Right hindlimb (tissue), 1 donor: ENCODE data around the gene PGAM5.
"Not testable (repeated sequence)": the region's sequence is repeated elsewhere in the genome, so short reads cannot be mapped to it uniquely, and the experiment has no call there.

Experiments
- DNase-seq: peaks from one replicate; pipeline ENCODE4 v3.0.0-alpha.2; 2018

Gene PGAM5

DNA sequence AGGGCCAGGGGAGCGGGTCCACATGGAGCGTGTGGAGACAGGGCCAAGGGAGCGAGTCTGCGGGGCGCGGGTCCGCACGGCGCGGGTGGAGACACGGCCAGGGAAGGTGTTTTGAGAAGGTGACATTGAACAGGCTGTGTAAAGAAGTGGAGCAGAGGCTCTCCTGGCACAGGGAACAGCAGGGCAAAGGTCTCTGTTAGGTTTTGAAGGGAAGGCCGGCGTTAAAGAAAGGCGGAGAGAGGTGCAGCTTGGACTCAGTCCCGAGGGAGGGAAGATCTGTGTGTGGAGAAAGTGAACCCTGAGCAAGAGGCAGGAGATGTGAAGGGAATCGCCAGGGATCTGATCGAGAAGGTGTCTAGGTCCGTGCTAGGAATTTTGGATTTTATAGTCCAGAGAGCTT, 21.4 kb upstream of the PGAM5 start:
- DNase-seq: no peak

DNA sequence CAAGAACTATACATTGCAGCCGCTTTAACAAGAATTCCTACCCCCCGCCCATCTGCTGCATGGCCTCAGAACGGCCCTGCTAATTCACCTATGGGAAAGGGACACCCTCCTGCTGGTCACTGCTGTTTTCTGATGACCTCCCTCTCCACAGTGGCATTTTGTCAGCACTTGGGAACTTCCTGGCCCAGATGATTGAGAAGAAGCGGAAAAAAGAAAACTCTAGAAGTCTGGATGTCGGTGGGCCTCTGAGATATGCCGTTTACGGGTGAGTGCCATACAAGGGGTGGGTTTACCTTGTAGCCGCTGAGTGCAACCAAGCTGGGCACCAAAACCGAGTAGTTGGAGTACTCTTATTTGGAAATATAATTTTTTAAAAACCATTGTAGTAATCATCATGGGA, 20.5 kb upstream of the PGAM5 start:
- no peak for DNase-seq

DNA sequence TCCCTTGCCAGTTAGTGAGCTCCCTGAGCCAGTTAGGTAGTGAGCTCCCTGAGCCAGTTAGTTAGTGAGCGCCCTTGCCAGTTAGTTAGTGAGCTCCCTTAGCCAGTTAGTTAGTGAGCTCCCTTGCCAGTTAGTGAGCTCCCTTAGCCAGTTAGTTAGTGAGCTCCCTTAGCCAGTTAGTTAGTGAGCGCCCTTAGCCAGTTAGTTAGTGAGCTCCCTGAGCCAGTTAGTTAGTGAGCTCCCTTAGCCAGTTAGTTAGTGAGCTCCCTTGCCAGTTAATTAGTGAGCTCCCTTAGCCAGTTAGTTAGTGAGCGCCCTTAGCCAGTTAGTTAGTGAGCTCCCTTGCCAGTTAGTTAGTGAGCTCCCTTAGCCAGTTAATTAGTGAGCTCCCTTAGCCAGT, 18.6 kb upstream of the PGAM5 start:
- not testable (repeated sequence) for DNase-seq

DNA sequence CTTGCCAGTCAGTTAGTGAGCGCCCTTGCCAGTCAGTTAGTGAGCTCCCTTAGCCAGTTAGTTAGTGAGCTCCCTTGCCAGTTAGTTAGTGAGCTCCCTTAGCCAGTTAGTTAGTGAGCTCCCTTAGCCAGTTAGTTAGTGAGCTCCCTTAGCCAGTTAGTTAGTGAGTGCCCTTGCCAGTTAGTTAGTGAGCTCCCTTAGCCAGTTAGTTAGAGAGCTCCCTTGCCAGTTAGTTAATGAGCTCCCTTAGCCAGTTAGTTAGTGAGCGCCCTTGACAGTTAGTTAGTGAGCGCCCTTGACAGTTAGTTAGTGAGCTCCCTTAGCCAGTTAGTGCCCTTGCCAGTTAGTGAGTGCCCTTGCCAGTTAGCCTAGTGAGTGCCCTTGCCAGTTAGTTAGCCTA, 15.8 kb upstream of the PGAM5 start:
- not testable (repeated sequence) for DNase-seq

DNA sequence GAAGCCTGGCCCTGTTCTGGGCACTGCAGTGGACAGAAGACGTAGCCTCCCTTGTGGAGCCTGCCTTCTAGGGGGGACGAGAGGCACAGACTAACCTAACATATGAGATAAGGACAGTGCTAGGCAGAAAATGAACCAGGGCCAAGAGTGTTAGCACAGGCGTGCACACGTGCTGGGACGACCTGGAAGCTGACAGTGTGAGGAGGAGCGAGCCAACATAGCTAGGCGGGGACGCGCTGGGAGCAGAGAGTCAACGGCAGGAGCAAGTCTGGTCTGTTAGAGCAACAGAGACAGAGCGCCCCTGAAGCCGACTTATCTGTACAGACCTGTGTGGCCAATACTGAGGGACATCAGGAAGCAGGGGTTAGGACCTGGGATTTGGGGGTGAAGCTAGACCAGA, 15.2 kb upstream of the PGAM5 start:
- DNase-seq: no peak

DNA sequence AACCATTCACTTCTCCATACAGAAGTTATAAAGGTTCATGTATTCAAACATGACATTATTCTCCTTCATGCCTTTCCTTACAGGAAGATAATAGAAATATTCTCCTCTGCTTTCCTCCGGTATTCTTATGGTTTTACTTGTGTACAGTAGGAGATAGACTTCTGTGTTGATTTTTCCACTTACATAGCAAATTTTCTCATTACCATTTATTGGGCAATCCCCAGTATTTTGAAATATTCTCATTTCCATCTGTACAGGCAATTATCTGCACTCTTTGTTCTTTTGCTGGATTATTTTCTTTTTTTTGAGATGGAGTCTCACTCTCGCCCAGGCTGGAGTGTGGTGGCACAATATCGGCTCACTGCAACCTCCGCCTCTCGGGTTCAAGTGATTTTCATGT, 12.3 kb upstream of the PGAM5 start:
- no peak for DNase-seq

DNA sequence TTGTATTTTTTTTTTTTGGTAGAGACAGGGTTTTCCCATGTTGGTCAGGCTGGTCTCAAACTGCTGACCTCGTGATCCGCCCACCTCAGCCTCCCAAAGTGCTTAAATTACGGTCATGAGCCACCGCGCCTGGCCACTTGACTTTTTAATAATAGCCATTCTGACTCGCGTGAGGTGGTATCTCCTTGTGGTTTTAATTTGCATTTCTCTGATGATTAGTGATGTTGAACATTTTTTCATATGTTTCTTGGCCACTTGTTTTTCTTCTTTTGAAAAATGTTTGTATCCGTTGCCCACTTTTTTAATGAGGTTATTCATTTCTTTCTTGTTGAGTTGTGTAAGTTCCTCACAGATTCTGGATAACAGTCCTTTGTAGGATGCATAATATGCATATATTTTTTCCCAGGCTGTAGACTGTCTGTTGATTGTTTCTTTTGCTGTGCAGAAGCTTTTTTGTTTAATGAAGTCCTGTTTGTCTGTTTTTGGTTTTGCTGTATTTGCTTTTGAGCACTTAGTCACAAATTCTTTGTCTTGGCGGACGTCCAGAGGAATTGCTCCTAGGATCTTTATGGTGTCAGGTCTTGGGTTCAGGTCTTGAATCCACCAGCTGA, 10.3 kb upstream of the PGAM5 start:
- DNase-seq: no peak

DNA sequence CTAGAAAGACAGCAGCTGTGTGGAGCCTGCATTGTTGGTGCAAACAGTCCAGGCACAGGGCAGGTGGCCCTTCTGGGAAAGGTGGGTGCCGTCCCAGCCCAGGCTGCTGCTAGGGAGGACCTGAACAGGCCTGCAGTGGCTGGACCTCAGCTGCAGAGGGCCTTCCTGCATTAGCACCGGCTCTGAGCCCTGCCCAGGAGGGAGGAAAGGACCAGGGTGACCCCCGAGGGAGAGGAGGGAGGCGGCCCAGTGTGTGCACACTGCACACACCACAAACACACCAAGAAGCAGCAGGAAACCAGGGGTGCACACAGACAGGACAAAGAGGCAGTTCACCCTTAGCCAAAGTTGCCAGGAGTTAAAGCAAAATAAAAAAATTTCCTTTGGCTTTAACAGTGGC, 8.0 kb upstream of the PGAM5 start:
- DNase-seq: no peak

DNA sequence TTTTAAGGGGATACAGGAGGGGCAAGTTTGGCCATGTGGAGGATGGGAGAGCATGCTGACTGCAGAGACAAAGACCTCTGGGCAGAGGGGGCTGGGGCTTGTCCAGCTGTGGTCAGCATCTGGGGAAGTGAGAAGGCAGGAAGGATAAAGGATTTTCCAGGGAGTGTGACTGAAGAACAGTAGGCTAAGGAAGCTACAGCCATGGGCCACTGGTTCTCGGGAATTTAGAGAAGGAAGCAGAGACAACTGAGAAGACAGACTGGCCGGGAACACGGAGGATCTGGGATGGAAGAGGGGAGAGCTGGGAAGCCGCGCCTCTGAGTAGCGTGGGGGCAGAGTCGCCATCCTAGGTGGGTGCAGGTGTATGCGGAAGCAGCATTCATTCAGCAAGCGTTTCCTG, 7.0 kb upstream of the PGAM5 start:
- DNase-seq: no peak

DNA sequence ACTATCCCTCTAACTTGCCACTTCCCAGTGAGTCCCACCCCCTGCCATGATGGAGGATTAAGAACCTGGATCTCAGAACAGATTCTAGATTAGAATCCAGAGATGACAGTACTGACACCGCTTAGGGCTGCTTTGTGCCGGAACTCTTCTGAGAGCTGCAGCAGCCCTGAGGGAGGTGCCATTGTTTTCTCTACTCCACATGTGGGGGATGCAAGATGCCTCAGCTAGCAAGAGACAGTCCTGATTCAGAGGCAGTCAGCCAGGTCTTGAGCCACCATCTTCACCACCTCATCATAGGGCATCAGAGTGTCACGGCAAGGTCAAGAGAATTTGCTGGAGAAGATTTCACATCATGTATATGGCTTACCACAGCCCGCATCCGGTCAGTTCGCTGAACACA, 3.4 kb upstream of the PGAM5 start:
- no peak for DNase-seq

DNA sequence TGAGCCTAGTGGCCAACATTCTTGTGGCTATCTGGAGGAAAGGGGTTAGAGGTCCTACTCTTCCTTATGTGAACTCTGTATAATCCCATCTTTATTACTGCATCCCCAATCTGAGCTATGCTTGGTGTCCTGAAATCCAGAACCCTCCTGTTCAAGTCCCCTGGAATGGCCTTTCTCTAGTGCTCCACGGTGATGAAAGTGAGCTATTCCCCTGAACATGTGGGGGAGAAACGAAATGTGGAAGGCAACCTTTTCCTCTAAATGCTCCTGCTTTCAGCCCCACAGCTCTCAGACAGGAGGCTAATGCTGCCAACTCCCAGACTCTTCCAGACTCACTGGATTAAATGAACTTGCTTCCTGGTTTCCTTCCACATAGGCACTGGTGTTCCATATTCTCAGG, 2.5 kb upstream of the PGAM5 start:
- DNase-seq: no peak

DNA sequence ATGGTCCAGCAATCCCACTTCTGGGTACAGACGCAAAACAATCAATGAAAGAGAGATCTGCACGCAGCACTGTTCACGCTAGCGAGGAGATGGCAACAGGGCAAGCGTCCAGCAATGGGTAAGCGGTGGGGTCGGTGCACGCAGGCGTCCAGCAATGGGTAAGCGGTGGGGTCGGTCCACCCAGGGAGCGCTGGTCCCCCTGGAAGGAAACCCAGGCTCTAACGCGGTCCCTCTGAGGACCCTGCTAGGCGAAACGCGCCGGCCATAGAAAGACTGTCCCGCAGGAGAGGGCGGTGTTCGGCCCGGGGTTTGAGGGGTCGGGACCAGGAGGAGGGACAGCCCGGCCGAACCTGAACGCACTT, 618 bp upstream of the PGAM5 start:
- no peak for DNase-seq

DNA sequence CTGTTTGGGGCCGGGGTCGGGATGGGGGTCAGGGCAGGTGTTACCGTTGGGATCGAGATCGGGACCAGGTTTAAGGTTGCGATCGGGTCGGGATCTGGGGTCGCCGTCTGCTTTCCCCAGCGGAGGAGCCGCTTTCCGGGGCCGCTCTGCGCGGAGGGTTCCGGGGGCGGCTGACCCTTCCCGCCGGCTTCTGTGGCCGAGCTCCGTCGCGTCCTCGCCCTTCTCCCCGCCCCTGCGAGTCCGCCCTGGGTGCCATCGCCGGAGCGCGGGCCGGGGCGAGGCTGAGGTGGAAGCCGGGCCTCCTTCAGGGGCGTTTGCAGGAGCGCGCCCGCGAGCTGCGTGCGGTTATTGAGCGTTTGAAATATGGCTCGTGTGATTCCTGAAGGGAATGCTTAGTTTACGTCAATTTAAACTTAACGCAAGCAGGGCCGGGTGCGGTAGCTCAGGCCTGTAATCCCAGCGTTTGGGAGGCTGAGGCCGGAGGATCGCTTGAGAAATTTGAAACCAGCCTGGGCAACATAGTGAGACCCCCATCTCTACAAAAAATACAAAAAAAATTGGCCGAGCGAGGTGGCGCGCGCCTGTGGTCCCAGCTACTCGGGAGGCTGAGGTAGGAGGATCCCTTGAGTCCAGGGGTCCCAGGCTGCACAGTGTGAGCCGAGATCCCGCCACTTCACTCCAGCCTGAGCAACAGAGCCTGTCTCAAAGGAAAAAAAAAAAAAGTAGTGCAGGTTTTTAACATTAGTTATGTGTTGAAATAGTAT, 620 bp downstream of the PGAM5 start:
- DNase-seq: no peak

DNA sequence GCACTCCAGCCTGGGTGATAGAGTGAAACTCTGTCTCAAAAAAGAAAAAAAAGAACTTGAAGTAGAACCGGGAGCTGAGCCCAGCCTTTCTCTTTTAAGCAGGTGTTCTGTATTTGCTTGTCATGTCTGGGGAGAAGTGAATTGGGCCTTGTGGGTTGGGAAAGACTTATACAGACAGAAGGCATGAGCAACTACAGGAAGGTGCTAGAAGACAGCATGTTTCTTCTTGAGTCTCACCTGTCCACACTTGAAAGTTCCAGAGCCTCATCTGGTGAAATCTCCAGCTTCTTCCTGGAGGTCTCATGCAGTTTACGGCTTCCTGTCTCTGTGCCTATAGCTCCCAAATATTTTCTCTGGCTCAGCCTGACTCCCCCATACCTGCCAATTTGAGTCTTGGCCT, 2.5 kb downstream of the PGAM5 start:
- no peak for DNase-seq

DNA sequence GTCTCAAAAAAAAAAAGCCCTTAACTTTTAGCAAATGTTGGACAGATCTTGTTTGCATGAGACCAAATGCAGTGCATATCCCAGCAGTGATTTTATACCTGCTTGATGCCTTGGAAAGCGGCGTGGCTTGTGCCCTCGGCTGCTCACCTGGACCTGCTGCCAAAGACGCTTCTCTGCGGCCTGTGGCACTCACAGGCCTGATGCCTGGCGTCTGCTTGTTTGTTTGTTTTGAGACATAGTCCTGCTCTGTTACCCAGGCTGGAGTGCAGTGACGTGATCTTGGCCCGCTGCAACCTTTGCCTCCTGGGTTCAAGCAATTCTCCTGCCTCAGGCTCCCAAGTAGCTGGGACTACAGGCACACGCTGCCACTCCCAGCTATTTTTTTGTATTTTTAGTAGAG, 5.2 kb downstream of the PGAM5 start:
- DNase-seq: no peak

DNA sequence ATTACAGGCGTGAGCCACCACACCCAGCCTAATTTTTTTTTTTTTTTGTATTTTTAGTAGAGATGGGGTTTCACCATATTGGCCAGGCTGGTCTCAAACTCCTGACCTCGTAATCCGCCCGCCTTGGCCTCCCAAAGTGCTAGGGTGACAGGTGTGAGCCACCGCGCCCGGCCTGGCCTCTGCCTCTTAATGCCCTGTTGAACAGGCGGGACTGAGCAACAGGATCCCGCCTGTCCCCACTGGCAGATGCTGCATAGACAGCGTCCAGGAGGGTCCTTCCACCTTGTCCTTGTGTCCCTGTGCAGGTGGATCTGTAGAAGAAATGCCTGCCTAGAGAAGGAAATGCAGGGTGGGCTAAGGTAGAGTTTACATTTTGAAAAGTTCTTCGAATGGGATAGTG, 5.7 kb downstream of the PGAM5 start:
- no peak for DNase-seq

DNA sequence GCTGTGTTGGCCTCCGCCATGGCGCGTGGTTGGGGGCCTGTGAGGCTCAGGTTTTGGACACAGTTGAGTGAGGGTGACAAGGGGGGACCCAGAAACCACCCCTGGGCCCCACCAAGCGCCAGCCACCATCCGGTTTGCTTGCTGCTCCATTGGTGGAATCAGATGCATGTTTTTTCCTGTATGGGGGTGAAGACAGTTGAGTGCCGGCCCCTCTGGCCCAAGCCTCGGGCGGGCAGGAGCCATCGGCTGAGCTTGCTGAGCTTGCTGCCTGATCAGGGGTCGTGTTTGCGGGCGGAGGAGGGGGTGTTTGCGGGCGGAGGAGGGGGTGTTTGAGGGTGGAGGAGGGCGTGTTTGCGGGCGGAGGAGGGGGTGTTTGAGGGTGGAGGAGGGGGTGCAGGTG, 6.4 kb downstream of the PGAM5 start:
- DNase-seq: no peak

DNA sequence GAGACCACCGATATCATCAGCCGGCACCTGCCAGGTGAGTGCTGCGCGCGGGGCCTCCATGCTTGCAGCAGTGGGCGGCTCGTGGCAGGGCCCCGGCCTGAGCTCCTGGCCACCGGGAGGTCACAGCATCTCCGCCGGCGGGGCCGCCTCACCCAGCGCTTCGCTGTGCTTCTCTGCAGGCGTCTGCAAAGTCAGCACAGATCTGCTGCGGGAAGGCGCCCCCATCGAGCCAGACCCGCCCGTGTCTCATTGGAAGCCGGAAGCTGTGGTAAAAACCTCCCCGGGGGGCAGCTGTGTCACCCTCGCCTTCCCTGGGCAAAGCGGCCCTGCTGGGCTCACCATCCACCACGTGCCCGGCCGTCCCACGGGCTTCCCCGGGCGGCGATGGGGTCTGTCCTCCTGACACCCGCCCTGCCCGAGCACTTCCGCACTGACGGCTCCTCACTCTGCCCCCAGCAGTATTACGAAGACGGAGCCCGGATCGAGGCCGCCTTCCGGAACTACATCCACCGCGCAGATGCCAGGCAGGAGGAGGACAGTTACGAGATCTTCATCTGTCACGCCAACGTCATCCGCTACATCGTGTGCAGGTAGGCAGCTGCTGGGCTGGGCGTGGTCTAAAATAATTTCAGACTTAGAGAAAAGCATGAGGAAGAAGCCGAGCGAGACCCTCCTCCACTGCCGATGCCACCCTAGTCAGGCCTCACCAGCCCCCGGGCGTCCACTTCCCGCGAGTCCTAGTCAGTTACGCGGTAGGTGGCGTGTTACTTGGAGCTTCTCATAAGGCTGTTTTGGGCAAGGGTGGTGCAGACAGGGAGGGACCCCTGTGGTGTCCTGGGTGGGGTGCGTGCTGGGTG, 7.1 kb downstream of the PGAM5 start:
- no peak for DNase-seq

DNA sequence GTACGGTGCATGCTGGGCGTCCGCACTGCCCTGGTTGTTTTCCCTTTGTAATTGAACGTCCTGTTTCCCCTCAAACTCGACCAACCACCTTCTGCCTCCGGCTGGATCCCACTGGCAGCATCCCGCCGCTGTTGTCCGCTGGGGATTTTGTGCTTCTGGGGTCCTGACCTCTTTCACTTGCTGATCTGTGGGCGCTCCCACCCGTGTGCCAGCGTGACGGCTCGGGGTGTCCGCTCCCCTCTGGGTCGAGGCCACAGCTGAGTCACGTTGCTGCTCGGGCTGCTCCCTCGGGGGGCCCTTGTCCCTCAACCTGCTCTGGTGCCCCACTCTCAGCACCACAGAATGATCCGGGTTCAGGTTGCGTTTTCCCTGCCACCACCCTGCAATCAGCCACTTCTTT, 8.0 kb downstream of the PGAM5 start:
- DNase-seq: no peak

DNA sequence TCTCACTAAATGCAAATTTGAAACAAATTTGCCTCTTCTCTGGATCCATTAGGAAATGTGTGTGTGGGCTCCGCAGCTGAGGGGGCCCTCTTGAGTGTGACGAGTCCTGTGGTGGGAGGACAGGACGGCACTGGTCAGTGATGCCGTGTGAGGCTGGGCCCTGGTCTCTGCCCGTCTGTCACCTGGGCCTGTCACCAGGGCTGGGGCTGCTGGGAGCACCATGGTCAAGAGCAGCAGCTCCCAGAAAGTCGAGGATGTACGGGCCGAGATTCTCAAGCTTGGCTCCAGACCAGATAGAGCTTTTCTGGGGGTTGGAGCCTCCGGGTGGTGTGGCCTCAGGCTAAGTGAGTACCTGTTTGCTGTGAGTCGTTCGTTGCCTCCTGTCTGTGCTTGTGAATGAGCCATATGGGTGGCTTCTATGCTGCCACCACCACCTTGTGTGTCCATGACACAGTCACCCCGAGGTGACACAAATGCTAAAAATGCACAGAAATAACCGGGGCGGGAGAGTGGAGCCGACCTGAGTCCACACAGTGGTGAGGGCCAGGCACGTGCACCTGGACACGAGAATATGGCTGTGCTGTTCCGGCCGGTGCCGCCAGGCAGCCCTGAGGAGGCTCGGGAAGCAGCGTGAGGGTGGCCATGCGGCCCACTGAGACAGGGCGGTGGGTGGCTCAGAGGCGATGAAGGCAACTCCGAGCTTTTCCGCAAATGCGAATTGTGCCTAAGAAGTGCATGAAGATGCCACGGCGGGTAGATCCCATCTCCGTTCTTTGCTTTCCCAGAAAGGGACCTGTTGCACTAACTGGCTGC, 8.7 kb downstream of the PGAM5 start:
- DNase-seq: no peak

DNA sequence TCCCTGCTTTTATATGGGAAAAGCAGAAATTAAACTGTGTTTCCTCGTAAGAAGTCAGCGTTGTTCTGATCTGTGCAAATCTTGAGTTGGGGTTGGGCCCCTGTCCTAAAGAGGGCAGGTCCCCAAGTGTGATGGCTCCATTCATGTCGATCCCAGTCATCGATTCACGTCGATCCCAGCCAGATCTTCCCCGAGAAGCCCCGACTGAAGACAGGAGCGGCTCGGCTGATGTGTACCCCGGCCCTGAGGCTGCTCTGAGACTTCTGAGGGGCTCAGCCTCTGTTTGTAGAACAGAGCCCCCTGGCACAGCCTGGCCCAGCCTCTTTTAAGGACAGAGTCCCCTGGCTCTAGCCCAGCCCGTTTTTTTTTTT, 9.3 kb downstream of the PGAM5 start:
- DNase-seq: no peak

DNA sequence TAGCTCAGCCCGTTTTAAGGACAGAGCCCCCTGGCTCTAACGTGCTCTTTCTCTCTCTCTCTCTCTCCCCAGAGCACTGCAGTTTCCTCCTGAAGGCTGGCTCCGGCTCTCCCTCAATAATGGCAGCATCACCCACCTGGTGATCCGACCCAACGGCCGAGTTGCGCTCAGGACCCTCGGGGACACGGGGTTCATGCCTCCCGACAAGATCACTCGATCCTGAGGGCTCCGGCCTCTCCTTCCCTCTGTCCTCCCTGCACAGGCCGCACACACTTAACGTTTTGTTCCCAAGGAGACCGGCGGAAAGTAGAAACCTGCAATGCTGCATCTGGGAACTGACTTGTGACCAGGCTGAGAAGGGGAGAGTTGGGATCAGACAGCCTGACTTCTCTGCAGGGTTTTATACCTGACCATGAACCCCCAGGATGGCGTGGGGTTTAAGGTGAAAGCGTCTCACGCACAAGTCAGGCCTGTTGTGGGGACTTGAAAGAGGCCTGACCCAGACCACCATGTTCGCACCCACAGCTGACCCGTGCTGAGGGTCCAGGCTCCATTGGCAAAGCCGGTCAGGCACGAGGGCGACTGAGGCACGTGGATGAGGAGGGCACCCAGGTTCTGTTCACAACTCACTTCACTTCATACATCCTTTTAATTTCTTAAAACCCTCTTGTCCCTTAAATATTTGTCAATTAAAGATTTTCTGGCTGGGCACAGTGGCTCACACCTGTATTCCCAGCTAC, 10.1 kb downstream of the PGAM5 start:
- DNase-seq: no peak
